Retinal pigment epithelial cell (primary cell): ENCODE results near the gene SPAG4.

Experiments used
- DNase-seq: peaks from one replicate; pipeline ENCODE4 v3.0.0-alpha.2; 2010; ENCODE audit warnings: low read depth
- H3K4me3 ChIP-seq: 2 replicates; pipeline ENCODE4 v1.5.1; 2011; ENCODE audit warnings: mild to moderate bottlenecking, low read length, control low read depth, moderate library complexity
- TF ChIP-seq, protein P1 (sequence below): conservative IDR thresholded peaks from 2 replicates; pipeline ENCODE4 v1.5.1; 2011; ENCODE audit warnings: low read depth, low read length, control low read depth, inconsistent platforms

Gene SPAG4

DNA sequence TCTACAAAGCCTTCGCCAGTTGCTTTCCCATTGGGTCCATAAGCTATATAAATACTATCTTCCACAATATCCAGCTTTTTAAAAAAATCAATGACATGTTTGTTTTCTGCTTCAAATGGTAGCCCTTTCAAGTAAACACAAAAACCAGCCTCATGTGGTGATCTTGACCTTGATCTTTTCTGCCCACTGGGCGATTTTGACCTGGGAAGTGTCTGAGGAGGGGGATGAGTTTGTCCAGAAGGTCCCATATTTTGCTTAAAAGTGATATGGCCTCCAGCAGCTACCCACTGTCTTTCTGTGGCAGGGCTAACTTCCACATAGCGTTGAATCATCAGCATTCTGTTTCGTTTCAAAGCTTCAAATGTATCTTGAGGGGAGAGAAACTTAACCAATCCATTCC is 38.3 kb downstream of the SPAG4 start:
- no peak for DNase-seq
- H3K4me3 ChIP-seq = no peak overlapping the region
- TF ChIP-seq, protein P1, sequence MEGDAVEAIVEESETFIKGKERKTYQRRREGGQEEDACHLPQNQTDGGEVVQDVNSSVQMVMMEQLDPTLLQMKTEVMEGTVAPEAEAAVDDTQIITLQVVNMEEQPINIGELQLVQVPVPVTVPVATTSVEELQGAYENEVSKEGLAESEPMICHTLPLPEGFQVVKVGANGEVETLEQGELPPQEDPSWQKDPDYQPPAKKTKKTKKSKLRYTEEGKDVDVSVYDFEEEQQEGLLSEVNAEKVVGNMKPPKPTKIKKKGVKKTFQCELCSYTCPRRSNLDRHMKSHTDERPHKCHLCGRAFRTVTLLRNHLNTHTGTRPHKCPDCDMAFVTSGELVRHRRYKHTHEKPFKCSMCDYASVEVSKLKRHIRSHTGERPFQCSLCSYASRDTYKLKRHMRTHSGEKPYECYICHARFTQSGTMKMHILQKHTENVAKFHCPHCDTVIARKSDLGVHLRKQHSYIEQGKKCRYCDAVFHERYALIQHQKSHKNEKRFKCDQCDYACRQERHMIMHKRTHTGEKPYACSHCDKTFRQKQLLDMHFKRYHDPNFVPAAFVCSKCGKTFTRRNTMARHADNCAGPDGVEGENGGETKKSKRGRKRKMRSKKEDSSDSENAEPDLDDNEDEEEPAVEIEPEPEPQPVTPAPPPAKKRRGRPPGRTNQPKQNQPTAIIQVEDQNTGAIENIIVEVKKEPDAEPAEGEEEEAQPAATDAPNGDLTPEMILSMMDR = no peak

GRCh38 chr20:35654415-35654814 is 38.8 kb downstream of the SPAG4 start:
- DNase-seq = no peak
- TF ChIP-seq, protein P1 = no peak
- no peak overlapping the region for H3K4me3 ChIP-seq

DNA sequence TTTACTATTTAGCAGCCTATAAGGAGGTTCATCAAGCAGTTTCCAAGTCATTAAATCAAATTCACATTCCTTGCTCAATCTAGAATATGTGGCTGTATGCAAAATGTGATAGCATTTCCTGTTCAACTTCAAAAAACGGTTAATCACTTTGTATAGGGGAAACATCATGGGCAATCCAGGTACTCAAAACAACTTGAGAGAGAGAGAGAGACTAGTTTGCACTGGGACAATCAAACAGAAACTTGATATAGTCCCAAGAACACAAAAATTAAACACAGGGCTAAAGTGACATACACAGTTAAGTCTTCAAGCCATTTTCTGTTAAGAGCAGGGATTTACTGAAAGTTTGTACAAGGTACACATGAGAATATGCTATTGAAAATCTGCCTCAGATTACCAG is 41.6 kb downstream of the SPAG4 start:
- TF ChIP-seq, protein P1 = no peak
- no peak for DNase-seq
- no peak overlapping the region for H3K4me3 ChIP-seq

DNA sequence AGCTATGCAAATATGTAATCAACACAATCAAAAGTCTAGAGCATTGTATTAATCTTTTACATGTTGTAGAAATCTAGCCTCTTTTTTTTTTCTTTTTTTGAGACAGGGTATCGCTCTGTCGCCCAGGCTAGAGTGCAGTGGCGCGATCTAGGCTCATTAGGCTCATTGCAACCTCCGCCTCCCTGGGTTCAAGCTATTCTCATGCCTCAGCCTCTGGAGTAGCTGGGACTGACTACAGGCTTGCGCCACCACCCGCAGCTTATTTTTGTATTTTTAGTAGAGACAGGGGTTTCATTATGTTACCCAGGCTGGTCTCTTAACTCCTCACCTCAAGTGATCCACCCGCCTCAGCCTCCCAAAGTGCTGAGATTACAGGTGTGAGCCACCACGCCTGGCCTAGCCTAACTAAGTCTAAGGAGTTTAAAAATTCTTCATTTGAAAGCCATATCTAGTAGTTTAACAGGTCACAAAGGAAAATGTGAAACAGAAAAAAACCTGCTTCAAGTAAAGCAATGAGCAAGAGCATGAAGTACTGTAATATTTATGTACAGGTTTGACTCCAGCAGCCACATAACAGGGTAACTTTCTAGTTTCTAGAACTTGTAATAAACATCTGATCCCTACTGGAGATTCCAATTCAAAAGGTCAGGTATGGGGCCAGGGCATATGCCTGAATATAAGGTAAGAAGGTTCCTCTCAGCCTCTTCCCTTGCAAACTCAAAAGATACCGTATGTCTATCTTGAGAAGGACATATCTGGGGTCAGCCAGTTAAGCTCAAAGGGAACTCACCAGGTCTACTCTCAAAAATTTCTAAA is 44.7 kb downstream of the SPAG4 start:
- TF ChIP-seq, protein P1 = no peak
- no peak overlapping the region for H3K4me3 ChIP-seq
- DNase-seq = no peak

GRCh38 chr20:35661053-35661452 is 45.4 kb downstream of the SPAG4 start:
- DNase-seq = no peak
- TF ChIP-seq, protein P1 = no peak
- peak overlapping the region; percentile 96 for H3K4me3 ChIP-seq

DNA sequence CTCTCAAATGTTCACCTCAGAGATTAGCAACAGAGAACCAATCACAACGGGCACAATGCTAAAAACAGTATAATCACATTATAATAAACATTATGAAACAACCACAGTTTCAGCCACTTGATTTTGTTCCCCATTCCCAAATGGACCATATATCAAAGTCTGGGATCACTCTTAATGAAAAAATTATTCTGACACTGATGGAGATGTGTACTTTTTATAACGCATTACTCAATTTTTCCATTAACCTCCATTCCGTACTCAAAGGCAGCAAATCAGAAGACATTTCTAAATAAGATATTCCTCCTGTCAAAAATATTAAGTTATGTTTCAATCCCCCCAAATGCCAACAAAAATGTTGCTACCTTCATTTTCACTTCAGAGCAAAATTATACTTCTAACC is 46.3 kb downstream of the SPAG4 start:
- H3K4me3 ChIP-seq = peak overlapping the region; percentile 96
- no peak for DNase-seq
- TF ChIP-seq, protein P1 = no peak

DNA sequence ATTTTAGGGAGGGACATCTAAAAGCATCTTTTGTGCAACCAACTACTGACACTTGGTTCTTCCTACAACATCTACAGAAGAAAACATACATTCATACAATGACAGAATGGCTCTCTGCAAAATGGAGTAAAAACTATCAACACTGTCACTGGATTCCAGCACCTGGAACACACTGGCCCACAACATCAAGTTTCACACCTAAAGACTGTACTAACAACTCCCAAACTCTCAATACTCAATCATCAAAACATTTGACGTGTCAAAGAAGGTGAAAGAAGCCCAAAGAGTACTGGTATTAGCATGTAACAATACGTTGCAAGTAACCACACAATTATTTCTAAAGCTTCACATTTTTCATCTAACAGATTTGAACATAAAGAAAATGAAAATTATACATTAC is 46.9 kb downstream of the SPAG4 start:
- DNase-seq = no peak
- TF ChIP-seq, protein P1 = no peak

More for the DNA sequence above, 46.9 kb downstream of the SPAG4 start:
- H3K4me3 ChIP-seq = peak overlapping the region; percentile 96
